Loucy (cell line): ENCODE results near the gene LASP1.

Experiments
- H2AFZ ChIP-seq: fragments of 200-600 bp; sonication (generic); 2 replicates; pipeline ENCODE4 v1.6.0; 2016; ENCODE audit warnings: antibody characterized with exemption, mild to moderate bottlenecking, low read length, moderate library complexity
- H3F3A ChIP-seq: fragments of 200-600 bp; 2 replicates; pipeline ENCODE4 v1.6.0; 2016; ENCODE audit warnings: antibody characterized with exemption, low read depth, mild to moderate bottlenecking
- H3K27me3 ChIP-seq: fragments of 200-600 bp; sonication (generic); 2 replicates; pipeline ENCODE4 v1.6.1; 2014; ENCODE audit warnings: low read length, mild to moderate bottlenecking; ENCODE audit not compliant: insufficient read depth, poor library complexity, severe bottlenecking
- H3K36me3 ChIP-seq: fragments of 200-600 bp; sonication (generic); 2 replicates; pipeline ENCODE4 v1.6.1; 2016; ENCODE audit warnings: low read length; ENCODE audit not compliant: insufficient read depth
- H3K4me1 ChIP-seq: fragments of 200-600 bp; sonication (generic); 2 replicates; pipeline ENCODE4 v1.5.1; 2014; ENCODE audit warnings: low read length, mild to moderate bottlenecking; ENCODE audit not compliant: insufficient read depth, poor library complexity, severe bottlenecking
- H3K4me2 ChIP-seq: fragments of 200-600 bp; sonication (generic); 2 replicates; pipeline ENCODE4 v1.6.0; 2014; ENCODE audit warnings: antibody characterized with exemption, low read length, low read depth, mild to moderate bottlenecking; ENCODE audit not compliant: poor library complexity, severe bottlenecking
- H3K4me3 ChIP-seq: fragments of 200-600 bp; sonication (generic); 2 replicates; pipeline ENCODE4 v1.5.1; 2014; ENCODE audit warnings: low read length, mild to moderate bottlenecking, mixed read lengths; ENCODE audit not compliant: poor library complexity, severe bottlenecking
- H3K79me2 ChIP-seq: fragments of 200-600 bp; sonication (generic); 2 replicates; pipeline ENCODE4 v1.6.1; 2014; ENCODE audit warnings: low read length; ENCODE audit not compliant: insufficient read depth
- H3K9ac ChIP-seq: fragments of 200-600 bp; sonication (generic); 2 replicates; pipeline ENCODE4 v1.6.0; 2014; ENCODE audit warnings: mild to moderate bottlenecking, low read depth, low read length, moderate library complexity; ENCODE audit not compliant: poor library complexity, severe bottlenecking
- H3K9me2 ChIP-seq: fragments of 200-600 bp; sonication (generic); replicated peaks from 2 replicates; pipeline ENCODE4 v1.6.1; 2016; ENCODE audit warnings: low read depth, low read length, mixed read lengths
- H3K9me3 ChIP-seq: fragments of 200-600 bp; sonication (generic); 2 replicates; pipeline ENCODE4 v1.6.1; 2014; ENCODE audit warnings: mild to moderate bottlenecking, antibody characterized with exemption, low read length, low read depth; ENCODE audit not compliant: insufficient read depth
- H4K20me1 ChIP-seq: fragments of 200-600 bp; sonication (generic); 2 replicates; pipeline ENCODE4 v1.6.0; 2014; ENCODE audit warnings: antibody characterized with exemption, low read length, mild to moderate bottlenecking; ENCODE audit not compliant: insufficient read depth, poor library complexity, severe bottlenecking
- EZH2phosphoT487 ChIP-seq: fragments of 200-600 bp; IDR thresholded peaks from 2 replicates; pipeline ENCODE4 v1.6.1; 2018; ENCODE audit warnings: antibody characterized with exemption, mild to moderate bottlenecking, moderate library complexity, borderline replicate concordance
- TF ChIP-seq, protein P1 (sequence below): fragments of 200-600 bp; sonication (generic); conservative IDR thresholded peaks from 2 replicates; pipeline ENCODE4 v1.5.1; 2014; ENCODE audit warnings: mild to moderate bottlenecking, antibody characterized with exemption, low read length

The LASP1 gene

DNA sequence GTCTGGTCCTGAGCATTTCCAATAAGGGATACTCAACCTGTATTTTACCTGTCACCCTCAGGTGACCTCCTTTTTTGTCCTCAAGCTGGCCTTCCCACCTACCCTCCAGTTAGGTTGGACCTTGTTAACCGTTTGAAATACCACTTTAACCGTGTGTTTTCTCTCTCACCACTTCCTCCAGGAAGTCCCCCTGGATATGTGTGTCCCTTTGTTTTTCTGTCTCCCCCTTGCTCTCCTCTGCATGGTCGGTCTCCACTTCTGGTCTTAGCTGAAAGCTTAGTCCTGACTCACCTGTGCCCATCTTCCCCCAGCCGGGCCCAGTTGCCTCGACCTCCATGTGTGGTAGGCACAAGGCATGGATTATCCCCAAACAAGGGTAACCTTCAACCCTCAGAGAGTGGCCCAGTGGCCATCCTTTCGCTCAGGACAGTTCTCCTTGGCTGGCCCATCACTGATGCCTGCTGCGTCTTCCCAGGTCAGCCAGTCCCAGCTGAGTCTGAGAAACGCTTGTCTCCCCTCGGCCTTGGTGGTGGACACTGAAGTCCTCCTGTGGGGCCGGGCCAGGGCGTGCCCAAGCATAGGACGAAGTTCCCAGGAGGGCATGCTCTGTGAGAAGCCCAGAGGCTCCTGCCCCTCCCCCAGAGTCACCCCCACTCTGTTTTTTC, 20.0 kb downstream of the LASP1 start:
- H2AFZ ChIP-seq = no peak overlapping the region
- H3K4me1 ChIP-seq = peaks cover 20% of the 10 kb centered on the region
- H3K27me3 ChIP-seq = no peaks in the 10 kb centered on the region
- H3K36me3 ChIP-seq = peaks cover 97% of the 10 kb centered on the region; the same call in 1 of the 2 replicates
- H3K79me2 ChIP-seq = peaks cover 67% of the 10 kb centered on the region
- H3K4me3 ChIP-seq = no peak overlapping the region
- H3K9me3 ChIP-seq = no peaks in the 10 kb centered on the region
- no peak overlapping the region for H3K9ac ChIP-seq
- no peaks in the 10 kb centered on the region for H3F3A ChIP-seq
- H4K20me1 ChIP-seq = peaks cover 32% of the 10 kb centered on the region
- no peak overlapping the region for H3K4me2 ChIP-seq
- no peak for TF ChIP-seq EZH2phosphoT487
- TF ChIP-seq, protein P1, sequence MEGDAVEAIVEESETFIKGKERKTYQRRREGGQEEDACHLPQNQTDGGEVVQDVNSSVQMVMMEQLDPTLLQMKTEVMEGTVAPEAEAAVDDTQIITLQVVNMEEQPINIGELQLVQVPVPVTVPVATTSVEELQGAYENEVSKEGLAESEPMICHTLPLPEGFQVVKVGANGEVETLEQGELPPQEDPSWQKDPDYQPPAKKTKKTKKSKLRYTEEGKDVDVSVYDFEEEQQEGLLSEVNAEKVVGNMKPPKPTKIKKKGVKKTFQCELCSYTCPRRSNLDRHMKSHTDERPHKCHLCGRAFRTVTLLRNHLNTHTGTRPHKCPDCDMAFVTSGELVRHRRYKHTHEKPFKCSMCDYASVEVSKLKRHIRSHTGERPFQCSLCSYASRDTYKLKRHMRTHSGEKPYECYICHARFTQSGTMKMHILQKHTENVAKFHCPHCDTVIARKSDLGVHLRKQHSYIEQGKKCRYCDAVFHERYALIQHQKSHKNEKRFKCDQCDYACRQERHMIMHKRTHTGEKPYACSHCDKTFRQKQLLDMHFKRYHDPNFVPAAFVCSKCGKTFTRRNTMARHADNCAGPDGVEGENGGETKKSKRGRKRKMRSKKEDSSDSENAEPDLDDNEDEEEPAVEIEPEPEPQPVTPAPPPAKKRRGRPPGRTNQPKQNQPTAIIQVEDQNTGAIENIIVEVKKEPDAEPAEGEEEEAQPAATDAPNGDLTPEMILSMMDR = no peak
- no peaks in the 10 kb centered on the region for H3K9me2 ChIP-seq

DNA sequence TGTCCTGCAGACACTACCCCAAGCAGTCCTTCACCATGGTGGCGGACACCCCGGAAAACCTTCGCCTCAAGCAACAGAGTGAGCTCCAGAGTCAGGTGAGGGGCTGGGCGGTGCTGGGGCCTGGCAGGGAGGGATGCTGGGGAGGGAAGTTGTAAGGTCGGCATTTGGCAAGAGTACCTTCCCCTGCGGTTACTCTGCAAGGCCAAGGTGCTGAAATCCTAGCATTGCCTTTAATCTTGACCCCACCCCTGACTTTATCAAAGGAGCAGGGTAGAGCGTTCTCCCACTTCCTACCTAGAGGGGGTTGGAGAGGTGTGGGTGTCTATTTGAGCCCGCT, 20.5 kb downstream of the LASP1 start:
- Histone ChIP-seq H2AFZ (no peak overlapping the region), H3K36me3 (peaks cover 93% of the 10 kb centered on the region; the same call in 1 of the 2 replicates), H3K79me2 (peaks cover 62% of the 10 kb centered on the region; the same call in 1 of the 2 replicates), H3K4me2 (no peak overlapping the region), H3F3A (no peaks in the 10 kb centered on the region), H3K9ac (no peak overlapping the region), H3K4me3 (no peak overlapping the region), H4K20me1 (peaks cover 27% of the 10 kb centered on the region), H3K27me3 (no peaks in the 10 kb centered on the region), H3K9me3 (no peaks in the 10 kb centered on the region), H3K4me1 (peaks cover 20% of the 10 kb centered on the region), H3K9me2 (no peaks in the 10 kb centered on the region)
- no peak for TF ChIP-seq EZH2phosphoT487
- TF ChIP-seq, protein P1 = no peak

DNA sequence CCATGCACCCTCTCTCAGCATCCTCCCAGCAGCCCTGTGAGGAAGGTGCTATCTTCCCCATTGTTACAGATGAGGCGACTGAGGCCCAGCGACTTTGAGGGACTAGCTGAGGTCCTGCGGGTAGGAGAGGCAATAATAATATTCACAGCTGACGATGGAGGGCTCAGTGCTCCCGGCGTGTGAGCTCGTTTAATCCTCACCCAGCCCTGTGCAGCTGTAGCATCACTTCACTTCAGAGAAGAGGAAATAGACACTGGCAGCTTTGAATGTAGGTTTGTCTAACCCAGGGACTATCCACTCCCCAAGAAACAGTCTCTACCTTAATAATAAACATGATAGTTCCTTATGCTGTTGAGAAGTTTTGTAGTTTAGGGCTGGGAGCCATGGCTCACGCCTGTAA, 21.6 kb downstream of the LASP1 start:
- H3K4me3 ChIP-seq = no peak overlapping the region
- H3K9me2 ChIP-seq = no peaks in the 10 kb centered on the region
- peaks cover 61% of the 10 kb centered on the region for H3K79me2 ChIP-seq
- H2AFZ ChIP-seq = no peak overlapping the region
- no peak overlapping the region for H3K9ac ChIP-seq
- no peaks in the 10 kb centered on the region for H3F3A ChIP-seq
- no peaks in the 10 kb centered on the region for H3K9me3 ChIP-seq
- TF ChIP-seq EZH2phosphoT487 = no peak
- TF ChIP-seq, protein P1 = no peak
- no peak overlapping the region for H3K4me2 ChIP-seq
- H3K27me3 ChIP-seq = no peaks in the 10 kb centered on the region
- H4K20me1 ChIP-seq = peaks cover 20% of the 10 kb centered on the region
- peaks cover 92% of the 10 kb centered on the region; the same call in 1 of the 2 replicates for H3K36me3 ChIP-seq
- peaks cover 24% of the 10 kb centered on the region for H3K4me1 ChIP-seq
